ENCODE measurements around the gene OR2C3. TPM values are rescaled to one million over a fixed set of nuclear protein-coding genes. Genes with fewer than 3 reads are reported as not detected.

The OR2C3 gene
- total RNA-seq (2022; extraction: Qiagen RNA extraction; ENCODE audit: low read depth), result not detected in 5 replicates

GRCh38 chr1:247536340-247536739 is at the start of gene OR2C3:
TSS of gene OR2C3 (minus strand) at chr1:247536440. CDS start at chr1:247532511, 3,929 bp downstream.

GRCh38 chr1:247548769-247549182 is 12.5 kb upstream of the OR2C3 start, which contains the start of gene GCSAML:
TSS of gene GCSAML (plus strand) at chr1:247549134. CDS start at chr1:247549192, 58 bp downstream.

Other genes starting within 250 kb of the OR2C3 start
- gene ZNF496, start 204.6 kb downstream of the OR2C3 start, total RNA-seq (2022; extraction: Qiagen RNA extraction; ENCODE audit: low read depth), result 15.4 to 19.3 TPM (median 17.7 TPM) in 5 replicates
- gene NLRP3, start 120.3 kb downstream of the OR2C3 start, total RNA-seq (2022; extraction: Qiagen RNA extraction; ENCODE audit: low read depth), result not detected in 5 replicates
- gene OR2B11, start 78.3 kb downstream of the OR2C3 start, total RNA-seq (2022; extraction: Qiagen RNA extraction; ENCODE audit: low read depth), result not detected in 5 replicates
- gene GCSAML, start 12.7 kb upstream of the OR2C3 start, total RNA-seq (2022; extraction: Qiagen RNA extraction; ENCODE audit: low read depth), result not detected in 5 replicates
- not detected in 5 replicates for gene OR2G2, start 51.9 kb upstream of the OR2C3 start, total RNA-seq (2022; extraction: Qiagen RNA extraction; ENCODE audit: low read depth)
- not detected in 5 replicates for gene OR2G3, start 69.1 kb upstream of the OR2C3 start, total RNA-seq (2022; extraction: Qiagen RNA extraction; ENCODE audit: low read depth)
- not detected in 5 replicates for gene OR13G1, start 143.3 kb upstream of the OR2C3 start, total RNA-seq (2022; extraction: Qiagen RNA extraction; ENCODE audit: low read depth)
- gene OR6F1, start 180.2 kb upstream of the OR2C3 start, total RNA-seq (2022; extraction: Qiagen RNA extraction; ENCODE audit: low read depth), result not detected in 5 replicates
- gene OR14K1, start 202.2 kb upstream of the OR2C3 start, total RNA-seq (2022; extraction: Qiagen RNA extraction; ENCODE audit: low read depth), result not detected in 5 replicates
- not detected in 5 replicates for gene OR14A2, start 211.7 kb upstream of the OR2C3 start, total RNA-seq (2022; extraction: Qiagen RNA extraction; ENCODE audit: low read depth)
- not detected in 5 replicates for gene OR1C1, start 224.1 kb upstream of the OR2C3 start, total RNA-seq (2022; extraction: Qiagen RNA extraction; ENCODE audit: low read depth)

Measured in A549 treated with RU486 at 1 μM for 4 hours (cell line).